ENCODE measurements around the gene SCGB1C1.
"Not testable (repeated sequence)": the region's sequence is repeated elsewhere in the genome, so short reads cannot be mapped to it uniquely, and the experiment has no call there.

SCGB1C1 gene

GRCh38 chr11:216081-216974, 23.4 kb downstream of the SCGB1C1 start:
- in situ Hi-C loops (cut with HindIII; ENCODE audit: low sequenced_read_pairs), result no loop called here

- in situ Hi-C loops (cut with HindIII; ENCODE audit: low sequenced_read_pairs), result no loop called here
Measured at GRCh38 chr11:217704-218103, 24.8 kb downstream of the SCGB1C1 start.

GRCh38 chr11:218815-219593, 26.1 kb downstream of the SCGB1C1 start:
- in situ Hi-C loops (cut with HindIII; ENCODE audit: low sequenced_read_pairs), result no loop called here

- in situ Hi-C loops (cut with HindIII; ENCODE audit: low sequenced_read_pairs), result not testable (repeated sequence)
Measured at GRCh38 chr11:220641-221215, 27.9 kb downstream of the SCGB1C1 start.

GRCh38 chr11:221539-221938, 28.7 kb downstream of the SCGB1C1 start:
- in situ Hi-C loops (cut with HindIII; ENCODE audit: low sequenced_read_pairs), result no loop called here

- in situ Hi-C loops (cut with HindIII; ENCODE audit: low sequenced_read_pairs), result no loop called here
Measured at GRCh38 chr11:221998-222789, 29.3 kb downstream of the SCGB1C1 start.

GRCh38 chr11:223026-223789, 30.3 kb downstream of the SCGB1C1 start:
- in situ Hi-C loops (cut with HindIII; ENCODE audit: low sequenced_read_pairs), result no loop called here

- in situ Hi-C loops (cut with HindIII; ENCODE audit: low sequenced_read_pairs), result no loop called here
Measured at GRCh38 chr11:223884-224283, 31.0 kb downstream of the SCGB1C1 start.

GRCh38 chr11:224424-224823, 31.5 kb downstream of the SCGB1C1 start:
- in situ Hi-C loops (cut with HindIII; ENCODE audit: low sequenced_read_pairs), result no loop called here

GRCh38 chr11:225734-226453, 33.0 kb downstream of the SCGB1C1 start:
- in situ Hi-C loops (cut with HindIII; ENCODE audit: low sequenced_read_pairs), result no loop called here

GRCh38 chr11:227824-228379, 35.0 kb downstream of the SCGB1C1 start:
- in situ Hi-C loops (cut with HindIII; ENCODE audit: low sequenced_read_pairs), result no loop called here

- in situ Hi-C loops (cut with HindIII; ENCODE audit: low sequenced_read_pairs), result no loop called here
Measured at GRCh38 chr11:230431-230830, 37.6 kb downstream of the SCGB1C1 start.

- in situ Hi-C loops (cut with HindIII; ENCODE audit: low sequenced_read_pairs), result no loop called here
Measured at GRCh38 chr11:232783-233565, 40.1 kb downstream of the SCGB1C1 start.

- in situ Hi-C loops (cut with HindIII; ENCODE audit: low sequenced_read_pairs), result no loop called here
Measured at GRCh38 chr11:235180-235579, 42.3 kb downstream of the SCGB1C1 start.

GRCh38 chr11:235609-235996, 42.7 kb downstream of the SCGB1C1 start:
- in situ Hi-C loops (cut with HindIII; ENCODE audit: low sequenced_read_pairs), result no loop called here

- in situ Hi-C loops (cut with HindIII; ENCODE audit: low sequenced_read_pairs), result no loop called here
Measured at GRCh38 chr11:235997-236773, 43.3 kb downstream of the SCGB1C1 start, which contains the start of gene SIRT3. Gene SIRT3, minus strand, starts transcription at chr11:236342. Its CDS starts 14 bp downstream, at chr11:236328.

Data from DLD1 (cell line).